Measurements from ENCODE around the gene EFS. TPM values are rescaled to one million over a fixed set of nuclear protein-coding genes. Genes with fewer than 3 reads are reported as not detected.

EFS gene
- total RNA-seq, 1 donor from 2014 or later = 15.2 TPM

GRCh38 chr14:23362200-23362599, 2.8 kb downstream of the EFS start:
- TF ChIP-seq, protein P1, sequence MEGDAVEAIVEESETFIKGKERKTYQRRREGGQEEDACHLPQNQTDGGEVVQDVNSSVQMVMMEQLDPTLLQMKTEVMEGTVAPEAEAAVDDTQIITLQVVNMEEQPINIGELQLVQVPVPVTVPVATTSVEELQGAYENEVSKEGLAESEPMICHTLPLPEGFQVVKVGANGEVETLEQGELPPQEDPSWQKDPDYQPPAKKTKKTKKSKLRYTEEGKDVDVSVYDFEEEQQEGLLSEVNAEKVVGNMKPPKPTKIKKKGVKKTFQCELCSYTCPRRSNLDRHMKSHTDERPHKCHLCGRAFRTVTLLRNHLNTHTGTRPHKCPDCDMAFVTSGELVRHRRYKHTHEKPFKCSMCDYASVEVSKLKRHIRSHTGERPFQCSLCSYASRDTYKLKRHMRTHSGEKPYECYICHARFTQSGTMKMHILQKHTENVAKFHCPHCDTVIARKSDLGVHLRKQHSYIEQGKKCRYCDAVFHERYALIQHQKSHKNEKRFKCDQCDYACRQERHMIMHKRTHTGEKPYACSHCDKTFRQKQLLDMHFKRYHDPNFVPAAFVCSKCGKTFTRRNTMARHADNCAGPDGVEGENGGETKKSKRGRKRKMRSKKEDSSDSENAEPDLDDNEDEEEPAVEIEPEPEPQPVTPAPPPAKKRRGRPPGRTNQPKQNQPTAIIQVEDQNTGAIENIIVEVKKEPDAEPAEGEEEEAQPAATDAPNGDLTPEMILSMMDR (conservative IDR thresholded peaks at IDR 0.05; ENCODE audit: low read depth, low read length) = peak; percentile 73
- DNase-seq (ENCODE audit: low read depth) = peak; percentile 54
- no peak overlapping the region for H3K4me3 ChIP-seq (ENCODE audit: low read depth, low read length)

- TF ChIP-seq, protein P1 (conservative IDR thresholded peaks at IDR 0.05; ENCODE audit: low read depth, low read length) = no peak
- H3K4me3 ChIP-seq (ENCODE audit: low read depth, low read length) = no peak overlapping the region
- DNase-seq (ENCODE audit: low read depth) = no peak
Observed at GRCh38 chr14:23361763-23362162, 3.2 kb downstream of the EFS start.

DNA sequence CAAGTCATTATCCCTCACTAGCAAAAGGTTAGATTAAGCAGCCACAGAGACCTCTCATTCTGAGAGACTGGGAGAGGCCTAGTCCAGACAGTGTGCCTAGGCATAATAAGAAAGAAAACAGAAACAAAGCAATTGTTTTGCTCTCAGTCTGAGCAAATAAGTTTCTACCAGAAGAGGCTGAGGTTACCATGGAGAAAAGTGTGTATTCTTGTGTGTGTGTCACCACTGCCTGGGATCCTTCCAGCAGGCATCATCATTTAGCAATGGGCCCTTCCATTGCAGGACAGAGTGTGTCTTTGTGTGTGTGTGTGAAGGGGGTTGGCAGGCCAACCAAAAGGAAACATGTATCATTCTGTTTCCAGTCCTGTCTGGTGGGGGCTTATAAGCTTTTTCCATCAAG, 3.7 kb downstream of the EFS start:
- no peak overlapping the region for H3K4me3 ChIP-seq (ENCODE audit: low read depth, low read length)
- TF ChIP-seq, protein P1 (conservative IDR thresholded peaks at IDR 0.05; ENCODE audit: low read depth, low read length) = no peak
- DNase-seq (ENCODE audit: low read depth) = peak; percentile 22

DNA sequence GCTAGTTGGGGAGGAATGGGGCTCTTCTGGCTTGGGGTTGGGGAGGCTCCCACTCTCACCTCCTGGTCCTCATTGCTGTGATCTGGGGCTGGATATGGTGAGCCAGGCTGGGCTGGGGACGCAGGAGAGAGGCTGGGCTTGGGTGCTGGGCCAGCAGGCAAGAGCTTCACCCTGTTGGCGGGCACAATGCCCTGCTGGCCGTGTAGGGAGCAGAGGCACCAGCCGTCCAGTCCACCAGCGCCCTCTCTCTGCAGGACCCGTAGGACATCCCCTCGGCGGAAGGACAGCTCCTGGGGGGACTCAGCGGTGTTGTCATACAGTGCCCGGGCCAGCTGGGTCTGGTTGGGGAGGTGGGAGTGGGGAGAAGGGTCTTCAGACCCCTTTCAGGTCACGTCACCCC, 4.5 kb downstream of the EFS start:
- DNase-seq (ENCODE audit: low read depth) = no peak
- TF ChIP-seq, protein P1 (conservative IDR thresholded peaks at IDR 0.05; ENCODE audit: low read depth, low read length) = peak; percentile 26
- H3K4me3 ChIP-seq (ENCODE audit: low read depth, low read length) = no peak overlapping the region

- H3K4me3 ChIP-seq (ENCODE audit: low read depth, low read length) = no peak overlapping the region
- no peak for DNase-seq (ENCODE audit: low read depth)
- TF ChIP-seq, protein P1 (conservative IDR thresholded peaks at IDR 0.05; ENCODE audit: low read depth, low read length) = no peak
Observed at GRCh38 chr14:23359722-23360447, 5.1 kb downstream of the EFS start.

DNA sequence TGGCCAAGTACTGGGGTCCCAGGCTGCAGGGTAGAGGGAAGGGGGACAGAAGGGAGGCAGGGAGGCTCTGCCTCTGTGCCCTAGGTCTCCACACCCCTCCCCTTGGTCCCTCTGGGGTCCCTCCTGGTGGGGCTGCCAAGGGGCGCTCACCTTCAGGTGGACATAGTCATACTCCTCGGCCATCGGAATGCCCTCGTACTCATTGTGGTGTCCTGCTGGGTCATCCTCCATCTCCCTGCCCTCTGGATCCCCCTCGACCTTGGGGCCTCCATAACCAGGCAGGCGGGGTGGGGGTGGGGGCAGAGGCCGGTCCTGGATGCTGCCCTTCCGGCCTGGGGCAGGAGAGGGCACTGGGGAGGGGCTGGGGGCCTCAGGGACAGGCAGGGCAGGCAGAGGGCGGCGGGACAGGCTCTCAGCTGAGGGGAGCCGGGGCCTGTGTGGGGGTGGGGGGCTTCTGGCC, 5.8 kb downstream of the EFS start:
- no peak for DNase-seq (ENCODE audit: low read depth)
- no peak overlapping the region for H3K4me3 ChIP-seq (ENCODE audit: low read depth, low read length)
- TF ChIP-seq, protein P1 (conservative IDR thresholded peaks at IDR 0.05; ENCODE audit: low read depth, low read length) = no peak

Data from epithelial cell of proximal tubule (primary cell).